ENCODE measurements around the gene PEAK3. TPM values are rescaled to one million over a fixed set of nuclear protein-coding genes. Genes with fewer than 3 reads are reported as not detected.

PEAK3 gene
- total and polyA plus RNA-seq, 9 of the 15 experiments (the other 6 are each of a cell fraction or from before 2014, with no cell fraction given), result 0.07 to 0.40 TPM; not detected in 7

- TF ChIP-seq ZNF518B (CRISPR knock-in tag; IDR thresholded peaks at IDR 0.05) (no peak), ZNF644 (tag; IDR thresholded peaks at IDR 0.05; ENCODE audit: low read depth) (no peak), REST (IDR thresholded peaks at IDR 0.05; ENCODE audit: borderline replicate concordance) (no peak), REST (CRISPR knock-in tag; IDR thresholded peaks at IDR 0.05; ENCODE audit: low read depth) (no peak), CBFA2T2 (conservative IDR thresholded peaks at IDR 0.05) (no peak), FOXA3 (CRISPR knock-in tag; conservative IDR thresholded peaks at IDR 0.05 in 1 of 2, IDR thresholded peaks at IDR 0.05 in 1 of 2) (no peak), TSC22D4 (tag; IDR thresholded peaks at IDR 0.05) (no peak)
- TF ChIP-seq, protein P1, sequence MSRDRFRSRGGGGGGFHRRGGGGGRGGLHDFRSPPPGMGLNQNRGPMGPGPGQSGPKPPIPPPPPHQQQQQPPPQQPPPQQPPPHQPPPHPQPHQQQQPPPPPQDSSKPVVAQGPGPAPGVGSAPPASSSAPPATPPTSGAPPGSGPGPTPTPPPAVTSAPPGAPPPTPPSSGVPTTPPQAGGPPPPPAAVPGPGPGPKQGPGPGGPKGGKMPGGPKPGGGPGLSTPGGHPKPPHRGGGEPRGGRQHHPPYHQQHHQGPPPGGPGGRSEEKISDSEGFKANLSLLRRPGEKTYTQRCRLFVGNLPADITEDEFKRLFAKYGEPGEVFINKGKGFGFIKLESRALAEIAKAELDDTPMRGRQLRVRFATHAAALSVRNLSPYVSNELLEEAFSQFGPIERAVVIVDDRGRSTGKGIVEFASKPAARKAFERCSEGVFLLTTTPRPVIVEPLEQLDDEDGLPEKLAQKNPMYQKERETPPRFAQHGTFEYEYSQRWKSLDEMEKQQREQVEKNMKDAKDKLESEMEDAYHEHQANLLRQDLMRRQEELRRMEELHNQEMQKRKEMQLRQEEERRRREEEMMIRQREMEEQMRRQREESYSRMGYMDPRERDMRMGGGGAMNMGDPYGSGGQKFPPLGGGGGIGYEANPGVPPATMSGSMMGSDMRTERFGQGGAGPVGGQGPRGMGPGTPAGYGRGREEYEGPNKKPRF (IDR thresholded peaks at IDR 0.05; ENCODE audit: low read depth, low read length), result no peak
- TF ChIP-seq, protein P2, sequence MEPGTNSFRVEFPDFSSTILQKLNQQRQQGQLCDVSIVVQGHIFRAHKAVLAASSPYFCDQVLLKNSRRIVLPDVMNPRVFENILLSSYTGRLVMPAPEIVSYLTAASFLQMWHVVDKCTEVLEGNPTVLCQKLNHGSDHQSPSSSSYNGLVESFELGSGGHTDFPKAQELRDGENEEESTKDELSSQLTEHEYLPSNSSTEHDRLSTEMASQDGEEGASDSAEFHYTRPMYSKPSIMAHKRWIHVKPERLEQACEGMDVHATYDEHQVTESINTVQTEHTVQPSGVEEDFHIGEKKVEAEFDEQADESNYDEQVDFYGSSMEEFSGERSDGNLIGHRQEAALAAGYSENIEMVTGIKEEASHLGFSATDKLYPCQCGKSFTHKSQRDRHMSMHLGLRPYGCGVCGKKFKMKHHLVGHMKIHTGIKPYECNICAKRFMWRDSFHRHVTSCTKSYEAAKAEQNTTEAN (CRISPR knock-in tag; IDR thresholded peaks at IDR 0.05), result no peak
Measured at GRCh38 chr19:2237051-2237868, 44.7 kb downstream of the PEAK3 start (continued).
